GM12878 (cell line): ENCODE measurements around the gene BRSK2. TPM values are rescaled to one million over a fixed set of nuclear protein-coding genes. Genes with fewer than 3 reads are reported as not detected.

Experiments
- ATAC-seq: fragments of 200-7000 bp; cut with Tn5 transposase; 3 replicates; pipeline ENCODE4 v1.9.1; 2020; ENCODE audit warnings: mild to moderate bottlenecking, moderate library complexity
- BruUV-seq: library from RNA; stranded (reverse); fragments of 400-500 nt; replicated peaks from 2 replicates; lab custom pipeline; 2021; lab: Mats Ljungman, UMichigan
- CTCF ChIA-PET: fragments of 300-600 bp; sonication (Branson Sonifier 250); formaldehyde crosslinking; extraction: SDS; loops from one replicate; lab custom pipeline; 2021; ENCODE audit warnings: inconsistent platforms; lab: Yijun Ruan, JAX
- POLR2A ChIA-PET: fragments of 350-600 bp; formaldehyde crosslinking; extraction: SDS; loops from one replicate; lab custom pipeline; 2021; ENCODE audit warnings: inconsistent platforms; lab: Charles Lee
- RAD21 ChIA-PET: fragments of 300-600 bp; sonication (Branson Sonifier 250); formaldehyde crosslinking; loops from one replicate; lab custom pipeline; 2023; ENCODE audit warnings: antibody characterized with exemption; ENCODE audit not compliant: unreplicated experiment; lab: Charles Lee
- SMC1A ChIA-PET: fragments of 300-600 bp; sonication (Branson Sonifier 250); formaldehyde crosslinking; loops from one replicate; lab custom pipeline; 2023; ENCODE audit not compliant: unreplicated experiment, uncharacterized antibody; lab: Charles Lee
- DNase-seq: peaks from one replicate; pipeline ENCODE4 v3.0.0-alpha.2; 2011; ENCODE audit warnings: low read depth, low spot score
- FAIRE-seq: peaks from 3 replicates; lab custom pipeline; 2011; peaks lifted over from hg19 to GRCh38; lab: Jason Lieb, UNC
- H2AFZ ChIP-seq: 2 replicates; pipeline ENCODE4 v1.6.0; 2011; ENCODE audit warnings: low read depth, low read length, control low read depth; ENCODE audit not compliant: control insufficient read depth
- H3K27ac ChIP-seq: 2 replicates; pipeline ENCODE4 v1.5.1; 2011; ENCODE audit warnings: control low read depth; ENCODE audit not compliant: control insufficient read depth, insufficient read depth
- H3K27me3 ChIP-seq, 2 experiments: replicated peaks in 1 of 2; 2 replicates each; pipeline versions ENCODE4 v1.6.0 to v1.6.1; 2011; ENCODE audit warnings: low read length in 1 of 2; ENCODE audit not compliant: control insufficient read depth in 2 of 2, insufficient read depth in 2 of 2
- H3K36me3 ChIP-seq, 2 experiments: 2 replicates each; pipeline ENCODE4 v1.5.1; 2011; ENCODE audit warnings: low read length in 1 of 2; ENCODE audit not compliant: control insufficient read depth in 2 of 2, insufficient read depth in 2 of 2
- H3K4me1 ChIP-seq: 2 replicates; pipeline ENCODE4 v1.6.1; 2011; ENCODE audit warnings: mild to moderate bottlenecking, low read length, moderate library complexity, mixed read lengths; ENCODE audit not compliant: control insufficient read depth, insufficient read depth
- H3K4me2 ChIP-seq: 2 replicates; pipeline ENCODE4 v1.6.0; 2011; ENCODE audit warnings: control low read depth; ENCODE audit not compliant: control insufficient read depth, insufficient read depth
- H3K4me3 ChIP-seq: fragments of 200-600 bp; sonication (generic); 2 replicates; pipeline ENCODE4 v1.5.1; 2016
- H3K79me2 ChIP-seq: 2 replicates; pipeline ENCODE4 v1.6.0; 2011; ENCODE audit warnings: low read length; ENCODE audit not compliant: control insufficient read depth, insufficient read depth
- H3K9ac ChIP-seq: 2 replicates; pipeline ENCODE4 v1.8.0; 2011; ENCODE audit warnings: low read length, control low read depth, mixed read lengths; ENCODE audit not compliant: control insufficient read depth, insufficient read depth
- H3K9me3 ChIP-seq: replicated peaks from 3 replicates; pipeline ENCODE4 v1.5.1; 2011; ENCODE audit warnings: mild to moderate bottlenecking, low read length; ENCODE audit not compliant: control insufficient read depth, insufficient read depth
- H4K20me1 ChIP-seq: 2 replicates; pipeline ENCODE4 v1.6.0; 2011; ENCODE audit not compliant: control insufficient read depth, insufficient read depth
- ATF7 ChIP-seq: fragments of 450-650 bp; IDR thresholded peaks from 2 replicates; pipeline ENCODE4 v1.6.1; 2016; ENCODE audit warnings: low read depth, mild to moderate bottlenecking
- CREB1 ChIP-seq: IDR thresholded peaks from 2 replicates; pipeline ENCODE4 v1.6.1; 2012; ENCODE audit warnings: low read depth, mild to moderate bottlenecking, inconsistent platforms
- FOS ChIP-seq: IDR thresholded peaks from 3 replicates; pipeline ENCODE4 v1.6.1; 2011; ENCODE audit warnings: borderline replicate concordance; ENCODE audit not compliant: insufficient read length; ENCODE audit errors: extremely low read depth
- HDGF ChIP-seq: fragments of 450-650 bp; IDR thresholded peaks from 2 replicates; pipeline ENCODE4 v1.6.1; 2016; ENCODE audit warnings: antibody characterized with exemption
- IRF4 ChIP-seq: IDR thresholded peaks from 2 replicates; pipeline ENCODE4 v1.6.1; 2011; ENCODE audit warnings: low read depth, low read length
- JUNB ChIP-seq: IDR thresholded peaks from 2 replicates; pipeline ENCODE4 v1.6.1; 2016; ENCODE audit warnings: antibody characterized with exemption, mild to moderate bottlenecking
- JUND ChIP-seq: IDR thresholded peaks from 2 replicates; pipeline ENCODE4 v1.6.1; 2012; ENCODE audit warnings: low read depth, mild to moderate bottlenecking, low read length, improper control_type of control experiment, moderate library complexity
- KAT2A ChIP-seq: conservative IDR thresholded peaks from 2 replicates; pipeline ENCODE4 v1.6.1; 2011; ENCODE audit warnings: low read depth, low read length; ENCODE audit not compliant: control insufficient read depth
- MTA3 ChIP-seq: IDR thresholded peaks from 2 replicates; pipeline ENCODE4 v1.6.1; 2012; ENCODE audit warnings: low read length, inconsistent platforms, borderline replicate concordance
- RCOR1 ChIP-seq: conservative IDR thresholded peaks from 2 replicates; pipeline ENCODE4 v1.6.1; 2012; ENCODE audit warnings: low read depth, low read length, improper control_type of control experiment
- SUZ12 ChIP-seq: fragments of 200-600 bp; sonication (generic); IDR thresholded peaks from one replicate; pipeline ENCODE4 v1.6.1; 2018; ENCODE audit warnings: antibody characterized with exemption, mild to moderate bottlenecking; ENCODE audit not compliant: unreplicated experiment
- ZNF384 ChIP-seq: IDR thresholded peaks from 2 replicates; pipeline ENCODE4 v1.6.1; 2012; ENCODE audit warnings: low read depth, mild to moderate bottlenecking, low read length, improper control_type of control experiment, borderline replicate concordance
- WGBS: methylation state at CpG from one replicate; pipeline ENCODE4 v1.1.6; 2016; ENCODE audit warnings: low lambda C conversion rate; ENCODE audit not compliant: insufficient replicate concordance, insufficient coverage; ENCODE audit errors: missing lambda C conversion rate; 5-methylcytosine and 5-hydroxymethylcytosine counted together
- in situ Hi-C: fragments of 300-500 bp; cut with MboI; formaldehyde crosslinking; loops from 9 replicates; pipeline ENCODE4 v1.14.3; 2018; ENCODE audit warnings: mixed read lengths
- intact Hi-C: fragments of 100-400 bp; cut with micrococcal nuclease; formaldehyde crosslinking; loops from one replicate; pipeline ENCODE4 v1.14.2; 2022; ENCODE audit not compliant: unreplicated experiment
- polyA plus RNA-seq, 11 experiments: library from polyadenylated mRNA; depleted of rRNA in 4 of 11; unstranded in 6 of 11; stranded (reverse) in 5 of 11; fragments of >200 nt; fragmentation: Nextera tagmentation in 4 of 11; fragmentation: Illumina TruSeq in 1 of 11; extraction: Ambion mirVana in 4 of 11; extraction: Trizol in 1 of 11; gene quantifications; 1 replicate in 1 of 11; 2 replicates in 10 of 11; pipeline versions ENCODE4 v1.2.1 to v1.2.3, GENCODE V29; 2011 to 2016; ENCODE audit warnings: inconsistent platforms in 2 of 11, missing spikeins in 2 of 11, low read depth in 1 of 11
- total RNA-seq, 4 experiments: library from RNA; depleted of rRNA in 3 of 4; stranded (reverse); fragments of >200 nt in 3 of 4; fragmentation: Illumina TruSeq in 1 of 4; extraction: Trizol in 1 of 4; gene quantifications; 2 replicates each; pipeline versions ENCODE4 v1.2.1 to v1.2.3, GENCODE V29; 2013 to 2021
- TF ChIP-seq, protein P1 (sequence below): fragments of 450-650 bp; IDR thresholded peaks from 2 replicates; pipeline ENCODE4 v1.6.1; 2017; ENCODE audit warnings: mild to moderate bottlenecking, moderate library complexity
- TF ChIP-seq, protein P2 (sequence below): fragments of 450-650 bp; formaldehyde crosslinking; IDR thresholded peaks from 2 replicates; pipeline ENCODE4 v1.4.0; 2022; ENCODE audit warnings: mild to moderate bottlenecking, moderate library complexity
- TF ChIP-seq, protein P3 (sequence below): fragments of 450-650 bp; IDR thresholded peaks from 2 replicates; pipeline ENCODE4 v1.6.1; 2016; ENCODE audit warnings: mild to moderate bottlenecking, moderate library complexity, borderline replicate concordance

The BRSK2 gene
- total and polyA plus RNA-seq, 10 of the 15 experiments (the other 5 are each of a cell fraction or from before 2014, with no cell fraction given) = 0.13 TPM; not detected in 9

DNA sequence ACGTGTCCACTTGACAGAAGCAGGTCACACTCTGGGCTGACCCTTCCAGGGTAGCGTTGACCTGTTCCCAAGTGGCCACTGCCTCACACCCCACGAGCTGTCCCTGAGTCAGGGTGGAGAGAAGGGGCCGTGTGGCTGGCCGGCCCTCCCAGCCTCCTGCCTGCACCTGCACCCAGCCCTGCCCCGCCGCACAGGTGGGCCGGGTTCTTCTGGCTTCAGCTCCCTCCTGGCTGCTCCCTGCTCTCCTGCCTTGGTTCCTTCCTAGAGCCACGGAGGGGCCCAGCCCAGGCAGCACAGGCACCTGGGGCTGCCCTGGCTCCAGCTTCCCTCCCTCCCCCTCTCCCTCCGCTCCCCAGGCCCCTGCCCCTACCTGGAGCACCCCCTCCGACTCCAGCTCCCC lies 54.6 kb downstream of the BRSK2 start:
- no peaks in the 10 kb centered on the region for H4K20me1 ChIP-seq
- intact Hi-C loops = no loop called here
- 52% methylated on average over 8 of the region's 11 CpGs for WGBS
- in situ Hi-C loops = no loop called here
- H3K4me1 ChIP-seq = no peaks in the 10 kb centered on the region
- H2AFZ ChIP-seq = no peak overlapping the region
- ATAC-seq = no peak
- H3K4me2 ChIP-seq = no peak overlapping the region
- no peak for FAIRE-seq
- RAD21 ChIA-PET = no interaction called here
- no TSS peak for BruUV-seq
- H3K79me2 ChIP-seq = no peaks in the 10 kb centered on the region
- no peak for DNase-seq
- no peak overlapping the region for H3K27ac ChIP-seq
- SMC1A ChIA-PET = no interaction called here
- no peaks in the 10 kb centered on the region for H3K27me3 ChIP-seq
- no peak overlapping the region for H3K9ac ChIP-seq
- CTCF ChIA-PET = no interaction called here
- POLR2A ChIA-PET = no interaction called here
- no peaks in the 10 kb centered on the region for H3K9me3 ChIP-seq
- no peak overlapping the region for H3K4me3 ChIP-seq
- no peaks in the 10 kb centered on the region for H3K36me3 ChIP-seq
- TF ChIP-seq SUZ12 (no peak), RCOR1 (no peak), HDGF (no peak), JUNB (no peak), JUND (no peak), ATF7 (no peak), CREB1 (no peak), IRF4 (no peak), KAT2A (no peak), FOS (no peak), ZNF384 (no peak), MTA3 (no peak)
- TF ChIP-seq, protein P1, sequence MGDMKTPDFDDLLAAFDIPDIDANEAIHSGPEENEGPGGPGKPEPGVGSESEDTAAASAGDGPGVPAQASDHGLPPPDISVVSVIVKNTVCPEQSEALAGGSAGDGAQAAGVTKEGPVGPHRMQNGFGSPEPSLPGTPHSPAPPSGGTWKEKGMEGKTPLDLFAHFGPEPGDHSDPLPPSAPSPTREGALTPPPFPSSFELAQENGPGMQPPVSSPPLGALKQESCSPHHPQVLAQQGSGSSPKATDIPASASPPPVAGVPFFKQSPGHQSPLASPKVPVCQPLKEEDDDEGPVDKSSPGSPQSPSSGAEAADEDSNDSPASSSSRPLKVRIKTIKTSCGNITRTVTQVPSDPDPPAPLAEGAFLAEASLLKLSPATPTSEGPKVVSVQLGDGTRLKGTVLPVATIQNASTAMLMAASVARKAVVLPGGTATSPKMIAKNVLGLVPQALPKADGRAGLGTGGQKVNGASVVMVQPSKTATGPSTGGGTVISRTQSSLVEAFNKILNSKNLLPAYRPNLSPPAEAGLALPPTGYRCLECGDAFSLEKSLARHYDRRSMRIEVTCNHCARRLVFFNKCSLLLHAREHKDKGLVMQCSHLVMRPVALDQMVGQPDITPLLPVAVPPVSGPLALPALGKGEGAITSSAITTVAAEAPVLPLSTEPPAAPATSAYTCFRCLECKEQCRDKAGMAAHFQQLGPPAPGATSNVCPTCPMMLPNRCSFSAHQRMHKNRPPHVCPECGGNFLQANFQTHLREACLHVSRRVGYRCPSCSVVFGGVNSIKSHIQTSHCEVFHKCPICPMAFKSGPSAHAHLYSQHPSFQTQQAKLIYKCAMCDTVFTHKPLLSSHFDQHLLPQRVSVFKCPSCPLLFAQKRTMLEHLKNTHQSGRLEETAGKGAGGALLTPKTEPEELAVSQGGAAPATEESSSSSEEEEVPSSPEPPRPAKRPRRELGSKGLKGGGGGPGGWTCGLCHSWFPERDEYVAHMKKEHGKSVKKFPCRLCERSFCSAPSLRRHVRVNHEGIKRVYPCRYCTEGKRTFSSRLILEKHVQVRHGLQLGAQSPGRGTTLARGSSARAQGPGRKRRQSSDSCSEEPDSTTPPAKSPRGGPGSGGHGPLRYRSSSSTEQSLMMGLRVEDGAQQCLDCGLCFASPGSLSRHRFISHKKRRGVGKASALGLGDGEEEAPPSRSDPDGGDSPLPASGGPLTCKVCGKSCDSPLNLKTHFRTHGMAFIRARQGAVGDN = no peak
- TF ChIP-seq, protein P2, sequence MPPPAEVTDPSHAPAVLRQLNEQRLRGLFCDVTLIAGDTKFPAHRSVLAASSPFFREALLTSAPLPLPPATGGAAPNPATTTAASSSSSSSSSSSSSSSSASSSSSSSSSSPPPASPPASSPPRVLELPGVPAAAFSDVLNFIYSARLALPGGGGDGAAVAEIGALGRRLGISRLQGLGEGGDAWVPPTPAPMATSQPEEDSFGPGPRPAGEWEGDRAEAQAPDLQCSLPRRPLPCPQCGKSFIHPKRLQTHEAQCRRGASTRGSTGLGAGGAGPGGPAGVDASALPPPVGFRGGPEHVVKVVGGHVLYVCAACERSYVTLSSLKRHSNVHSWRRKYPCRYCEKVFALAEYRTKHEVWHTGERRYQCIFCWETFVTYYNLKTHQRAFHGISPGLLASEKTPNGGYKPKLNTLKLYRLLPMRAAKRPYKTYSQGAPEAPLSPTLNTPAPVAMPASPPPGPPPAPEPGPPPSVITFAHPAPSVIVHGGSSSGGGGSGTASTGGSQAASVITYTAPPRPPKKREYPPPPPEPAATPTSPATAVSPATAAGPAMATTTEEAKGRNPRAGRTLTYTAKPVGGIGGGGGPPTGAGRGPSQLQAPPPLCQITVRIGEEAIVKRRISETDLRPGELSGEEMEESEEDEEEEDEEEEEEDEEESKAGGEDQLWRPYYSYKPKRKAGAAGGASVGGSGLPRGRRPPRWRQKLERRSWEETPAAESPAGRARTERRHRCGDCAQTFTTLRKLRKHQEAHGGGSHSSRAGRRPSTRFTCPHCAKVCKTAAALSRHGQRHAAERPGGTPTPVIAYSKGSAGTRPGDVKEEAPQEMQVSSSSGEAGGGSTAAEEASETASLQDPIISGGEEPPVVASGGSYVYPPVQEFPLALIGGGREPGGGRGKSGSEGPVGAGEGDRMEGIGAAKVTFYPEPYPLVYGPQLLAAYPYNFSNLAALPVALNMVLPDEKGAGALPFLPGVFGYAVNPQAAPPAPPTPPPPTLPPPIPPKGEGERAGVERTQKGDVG (CRISPR knock-in tag) = no peak
- TF ChIP-seq, protein P3, sequence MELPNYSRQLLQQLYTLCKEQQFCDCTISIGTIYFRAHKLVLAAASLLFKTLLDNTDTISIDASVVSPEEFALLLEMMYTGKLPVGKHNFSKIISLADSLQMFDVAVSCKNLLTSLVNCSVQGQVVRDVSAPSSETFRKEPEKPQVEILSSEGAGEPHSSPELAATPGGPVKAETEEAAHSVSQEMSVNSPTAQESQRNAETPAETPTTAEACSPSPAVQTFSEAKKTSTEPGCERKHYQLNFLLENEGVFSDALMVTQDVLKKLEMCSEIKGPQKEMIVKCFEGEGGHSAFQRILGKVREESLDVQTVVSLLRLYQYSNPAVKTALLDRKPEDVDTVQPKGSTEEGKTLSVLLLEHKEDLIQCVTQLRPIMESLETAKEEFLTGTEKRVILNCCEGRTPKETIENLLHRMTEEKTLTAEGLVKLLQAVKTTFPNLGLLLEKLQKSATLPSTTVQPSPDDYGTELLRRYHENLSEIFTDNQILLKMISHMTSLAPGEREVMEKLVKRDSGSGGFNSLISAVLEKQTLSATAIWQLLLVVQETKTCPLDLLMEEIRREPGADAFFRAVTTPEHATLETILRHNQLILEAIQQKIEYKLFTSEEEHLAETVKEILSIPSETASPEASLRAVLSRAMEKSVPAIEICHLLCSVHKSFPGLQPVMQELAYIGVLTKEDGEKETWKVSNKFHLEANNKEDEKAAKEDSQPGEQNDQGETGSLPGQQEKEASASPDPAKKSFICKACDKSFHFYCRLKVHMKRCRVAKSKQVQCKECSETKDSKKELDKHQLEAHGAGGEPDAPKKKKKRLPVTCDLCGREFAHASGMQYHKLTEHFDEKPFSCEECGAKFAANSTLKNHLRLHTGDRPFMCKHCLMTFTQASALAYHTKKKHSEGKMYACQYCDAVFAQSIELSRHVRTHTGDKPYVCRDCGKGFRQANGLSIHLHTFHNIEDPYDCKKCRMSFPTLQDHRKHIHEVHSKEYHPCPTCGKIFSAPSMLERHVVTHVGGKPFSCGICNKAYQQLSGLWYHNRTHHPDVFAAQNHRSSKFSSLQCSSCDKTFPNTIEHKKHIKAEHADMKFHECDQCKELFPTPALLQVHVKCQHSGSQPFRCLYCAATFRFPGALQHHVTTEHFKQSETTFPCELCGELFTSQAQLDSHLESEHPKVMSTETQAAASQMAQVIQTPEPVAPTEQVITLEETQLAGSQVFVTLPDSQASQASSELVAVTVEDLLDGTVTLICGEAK = no peak
